Dedifferentiated amniotic fluid mesenchymal stem cell (primary cell): Measurements from ENCODE around the gene HAVCR2.
"Not testable (repeated sequence)": the region's sequence is repeated elsewhere in the genome, so short reads cannot be mapped to it uniquely, and the experiment has no call there.

Experiments used
- DNase-seq: peaks from one replicate; pipeline ENCODE4 v3.0.0-alpha.2; 2016; ENCODE audit errors: extremely low spot score

The HAVCR2 gene

GRCh38 chr5:157088342-157088990 lies 20.4 kb downstream of the HAVCR2 start:
- no peak for DNase-seq

DNA sequence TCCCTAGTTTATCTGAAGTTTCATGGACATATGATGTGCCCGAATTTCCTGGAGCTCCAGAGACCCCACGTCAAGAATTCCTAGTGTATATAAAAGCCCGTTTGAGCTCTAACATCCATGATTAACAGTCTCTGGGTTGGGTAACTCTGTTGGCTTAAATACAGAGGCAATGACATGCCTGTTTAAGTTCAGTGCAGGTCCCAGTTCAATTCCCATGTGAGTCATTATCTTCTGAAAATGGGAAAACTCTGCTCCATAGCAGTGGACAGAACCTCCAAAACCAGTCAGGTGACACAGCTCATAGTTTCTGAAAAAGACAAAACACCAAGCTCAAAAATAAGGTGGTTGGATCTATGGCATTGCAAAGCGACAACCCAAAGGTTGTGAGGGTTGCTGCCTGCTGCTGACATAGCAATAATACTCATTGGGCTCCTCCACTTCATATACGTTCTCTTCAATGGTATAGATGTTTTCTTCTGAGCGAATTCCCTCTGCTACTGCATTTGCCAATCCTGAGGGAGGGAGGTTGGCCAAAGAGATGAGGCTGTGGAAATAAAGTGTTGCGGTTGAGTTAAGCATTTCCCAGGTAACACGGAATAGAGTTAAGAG lies 22.0 kb downstream of the HAVCR2 start:
- DNase-seq: no peak

GRCh38 chr5:157085930-157086329 lies 22.9 kb downstream of the HAVCR2 start:
- DNase-seq: no peak

DNA sequence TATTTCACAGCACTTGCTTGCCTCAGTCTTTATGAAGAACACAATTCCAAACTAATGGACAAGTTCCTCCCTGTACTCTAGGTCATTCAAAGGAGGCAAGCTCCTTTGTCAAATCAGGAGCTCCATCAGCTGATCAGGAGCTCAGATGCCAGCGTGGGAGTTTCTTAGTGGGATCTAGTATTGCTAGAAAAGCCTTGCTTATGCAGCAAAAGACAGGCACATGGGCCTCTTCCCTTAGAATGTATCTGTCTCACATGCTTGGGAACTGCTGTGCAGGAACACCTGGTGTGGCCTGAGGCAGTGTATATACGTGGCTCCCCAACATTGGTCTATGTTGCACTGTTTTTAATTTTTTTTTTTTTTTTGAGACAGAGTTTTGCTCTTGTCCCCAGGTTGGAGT lies 28.6 kb downstream of the HAVCR2 start:
- no peak for DNase-seq

DNA sequence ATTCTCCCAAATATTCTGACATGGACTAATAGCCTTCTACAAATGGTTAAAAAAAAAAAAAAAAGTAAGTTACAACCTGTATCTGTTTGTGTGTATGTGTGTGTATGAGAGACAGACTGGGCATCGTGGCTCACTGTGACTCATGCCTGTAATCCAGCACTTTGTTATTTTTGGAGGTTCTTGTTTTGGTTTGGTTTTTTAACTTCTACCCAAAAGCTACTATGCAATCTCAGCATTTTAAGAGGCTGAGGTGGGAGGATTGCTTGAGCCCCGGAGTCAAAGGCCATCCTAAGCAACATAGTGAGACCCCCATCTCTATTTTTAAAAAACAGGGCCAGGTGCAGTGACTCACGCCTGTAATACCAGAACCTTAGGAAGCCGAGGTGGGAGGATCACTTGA lies 32.3 kb downstream of the HAVCR2 start:
- DNase-seq: peak; percentile 71

DNA sequence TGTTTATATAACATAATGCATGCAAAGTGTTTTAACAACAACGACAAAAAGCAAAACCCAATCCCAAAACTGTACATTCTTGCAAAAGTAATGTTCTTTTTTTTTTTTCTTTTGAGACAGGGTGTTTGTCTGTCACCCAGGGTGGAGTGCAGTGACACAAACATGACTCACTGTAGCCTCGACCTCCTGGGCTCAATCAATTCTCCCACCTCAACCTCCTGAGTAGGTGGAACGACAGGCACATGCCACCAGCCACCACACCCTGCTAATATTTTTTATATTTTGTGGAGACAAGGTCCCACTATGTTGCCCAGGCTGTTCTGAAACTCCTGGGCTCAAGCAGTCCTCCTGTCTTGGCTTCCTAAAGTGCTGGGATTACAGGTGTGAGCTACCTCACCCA lies 36.3 kb downstream of the HAVCR2 start:
- DNase-seq: no peak

DNA sequence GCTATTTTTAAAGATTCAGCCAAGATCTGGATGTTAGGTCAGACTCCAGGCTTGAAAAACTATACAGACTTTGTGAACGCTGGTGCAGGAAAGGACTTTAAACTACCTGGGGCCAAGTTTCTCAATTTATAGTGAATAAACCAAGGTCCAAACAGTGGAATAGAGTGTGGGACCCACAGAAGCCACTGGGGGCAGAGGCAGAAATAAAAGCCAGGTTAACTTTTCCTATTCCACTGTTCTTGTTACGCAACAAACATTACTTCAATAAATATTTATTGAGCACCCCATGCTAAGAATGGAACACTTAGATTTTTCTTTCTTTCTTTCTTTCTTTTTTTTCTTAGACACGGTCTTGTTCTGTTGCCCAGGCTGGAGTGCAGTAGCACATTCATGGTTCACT lies 38.9 kb downstream of the HAVCR2 start:
- no peak for DNase-seq

- no peak for DNase-seq
Measured at GRCh38 chr5:157068785-157069184, 40.1 kb downstream of the HAVCR2 start.

DNA sequence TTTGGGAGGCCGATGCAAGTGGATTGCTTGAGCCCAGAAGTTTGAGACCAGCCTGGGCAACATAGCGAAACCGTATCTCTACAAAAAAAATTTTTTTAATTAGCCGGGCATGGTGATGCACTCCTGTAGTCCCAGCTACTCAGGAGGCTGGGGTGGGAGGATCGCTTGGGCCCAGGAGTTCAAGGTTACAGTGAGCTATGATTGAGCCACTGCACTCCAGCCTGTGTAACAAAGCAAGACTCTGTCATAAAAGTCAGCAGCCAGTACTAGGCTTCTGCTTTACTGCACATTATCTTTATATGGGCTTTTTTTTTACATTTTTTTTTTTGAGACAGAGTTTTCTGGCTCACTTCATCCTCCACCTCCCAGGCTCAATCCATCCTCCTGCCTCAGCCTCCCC lies 40.5 kb downstream of the HAVCR2 start:
- no peak for DNase-seq

DNA sequence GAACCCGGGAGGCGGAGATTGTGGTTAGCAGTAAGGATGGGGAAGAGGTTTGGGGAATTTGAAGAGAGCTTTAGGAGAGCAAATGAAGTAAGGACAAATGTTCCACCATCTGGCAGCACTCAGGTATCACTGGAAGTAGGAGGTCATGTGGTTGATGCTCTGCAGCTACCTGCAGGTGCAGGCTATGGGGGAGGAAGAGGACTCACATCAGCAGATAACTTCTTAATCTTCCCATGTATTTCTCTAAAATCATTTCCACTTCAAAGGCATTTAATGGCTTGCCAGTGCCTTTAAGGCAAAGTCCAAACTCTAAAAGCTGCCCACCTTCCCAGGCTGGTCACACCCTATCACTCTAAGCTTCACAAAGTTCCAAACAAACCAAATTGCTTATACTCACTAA lies 41.8 kb downstream of the HAVCR2 start:
- no peak for DNase-seq

DNA sequence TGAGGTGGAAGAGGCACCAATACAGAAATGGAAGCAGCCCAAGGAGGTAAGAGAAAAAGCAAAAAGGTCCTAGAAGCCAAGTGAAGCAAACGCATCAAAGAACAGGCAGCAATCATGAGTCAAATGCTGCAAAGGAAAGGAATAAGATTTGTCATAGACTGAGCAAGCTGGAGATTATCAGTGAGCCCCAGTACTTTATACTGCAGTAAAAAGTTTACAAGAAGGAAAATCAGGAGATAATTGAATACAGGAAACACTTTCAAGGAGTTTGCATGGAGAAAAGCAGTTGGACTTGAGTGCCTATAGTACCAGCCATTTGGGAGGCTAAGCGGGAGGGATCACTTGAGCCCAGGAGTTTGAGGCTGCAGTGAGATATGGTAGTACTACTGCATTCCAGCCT lies 42.8 kb downstream of the HAVCR2 start:
- DNase-seq: no peak

DNA sequence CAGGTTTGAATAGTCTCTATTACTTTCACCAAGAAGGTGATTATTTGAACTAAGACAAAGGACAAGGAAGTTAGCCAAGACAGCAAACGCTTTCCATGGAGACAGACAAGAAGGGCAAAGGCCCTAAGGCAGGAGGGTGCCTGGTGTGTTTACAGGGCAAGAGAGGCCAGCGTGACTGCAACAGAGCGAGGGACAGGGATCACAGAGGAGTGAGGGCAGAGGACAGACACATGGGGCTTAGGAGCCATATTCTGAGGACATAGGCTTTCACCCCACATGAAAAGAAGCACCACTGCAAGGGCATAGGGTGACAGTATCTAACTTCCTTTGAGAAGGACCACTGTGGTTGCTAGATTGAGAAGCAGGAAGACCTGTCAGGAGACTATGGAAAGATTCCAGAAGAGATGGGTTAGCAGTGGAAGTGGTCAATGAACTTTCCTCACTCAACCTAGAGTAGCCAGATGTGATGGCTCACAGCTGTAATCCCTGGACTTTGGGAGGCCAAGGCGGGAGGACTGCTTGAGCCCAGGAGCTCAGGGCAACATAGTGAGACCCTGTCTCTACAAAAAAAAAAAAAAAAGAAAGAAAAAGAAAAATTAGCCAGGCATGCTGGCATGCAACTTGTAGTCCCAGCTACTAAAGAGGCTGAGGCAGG lies 44.9 kb downstream of the HAVCR2 start:
- DNase-seq: no peak

- no peak for DNase-seq
Measured at GRCh38 chr5:157059891-157060290, 49.0 kb downstream of the HAVCR2 start.

DNA sequence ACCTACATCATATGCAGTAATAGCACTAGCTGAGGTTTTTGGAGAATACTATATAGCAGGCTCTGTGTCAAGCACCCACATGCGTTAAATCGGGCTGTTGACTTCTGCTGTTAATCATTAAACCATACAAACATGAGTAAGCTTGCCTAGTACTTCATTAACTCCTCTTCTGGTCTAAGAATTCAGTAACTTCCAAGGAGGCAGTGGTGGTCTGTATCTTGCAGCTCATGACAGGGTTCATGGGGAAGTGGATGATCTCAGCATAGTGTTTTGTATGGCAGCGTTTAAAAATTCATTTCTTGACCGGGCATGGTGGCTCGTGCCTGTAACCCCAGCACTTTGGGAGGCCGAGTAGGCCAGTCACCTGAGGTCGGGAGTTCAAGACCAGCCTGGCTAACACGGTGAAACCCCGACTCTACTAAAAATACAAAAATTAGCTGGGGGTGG lies 49.7 kb downstream of the HAVCR2 start, which contains the start of gene HAVCR1:
Gene HAVCR1 (minus strand): TSS at position 24 of the 447 bp plus-strand sequence. CDS start 1,173 bp downstream, outside the sequence.
- DNase-seq: no peak

GRCh38 chr5:157057459-157058370 lies 51.1 kb downstream of the HAVCR2 start:
- no peak for DNase-seq

DNA sequence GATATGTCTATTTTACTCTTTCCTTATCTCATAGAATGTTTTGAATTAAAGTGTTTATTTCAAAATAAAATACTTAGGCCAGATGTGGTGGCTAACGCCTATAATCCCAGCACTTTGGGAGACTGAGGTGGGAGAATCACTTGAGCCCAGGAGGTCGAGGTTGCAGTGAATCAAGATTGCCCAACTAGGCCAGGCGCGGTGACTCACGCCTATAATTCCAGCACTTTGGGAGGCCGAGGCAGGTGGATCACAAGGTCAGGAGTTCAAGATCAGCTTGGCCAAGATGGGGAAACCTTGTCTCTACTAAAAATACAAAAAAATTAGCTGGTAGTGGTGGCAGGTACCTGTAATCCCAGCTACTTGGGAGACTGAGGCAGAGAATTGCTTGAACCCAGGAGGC lies 52.0 kb downstream of the HAVCR2 start:
- DNase-seq: not testable (repeated sequence)

DNA sequence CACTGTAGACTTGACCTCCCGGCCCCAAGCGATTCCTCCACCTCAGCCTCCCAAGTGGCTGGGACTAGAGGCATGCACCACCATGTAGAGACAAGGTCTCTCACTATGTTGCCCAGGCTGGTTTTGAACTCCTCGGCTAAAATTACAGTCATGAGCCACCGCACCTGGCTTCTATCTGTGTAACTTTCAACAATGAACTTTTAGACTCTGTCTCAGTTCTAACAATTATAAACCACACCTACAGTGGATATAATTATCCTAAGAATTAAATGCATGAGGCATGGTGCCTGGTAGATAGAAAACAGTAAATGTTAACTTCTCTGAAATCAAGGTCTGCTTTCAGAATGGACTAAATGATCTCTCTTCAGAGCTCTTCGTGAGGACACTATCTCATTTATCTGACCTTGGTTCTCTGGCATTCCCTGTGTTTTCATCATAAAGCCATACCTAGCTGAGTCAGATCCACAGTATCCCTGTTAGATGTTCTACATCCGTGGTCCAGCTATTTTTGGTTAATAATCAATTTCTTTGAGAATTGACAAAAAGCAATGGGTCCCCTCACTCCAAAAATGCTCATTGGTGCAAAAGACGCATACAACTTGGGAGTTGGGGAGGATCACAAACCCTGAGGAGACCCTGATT lies 57.1 kb downstream of the HAVCR2 start:
- no peak for DNase-seq

- DNase-seq: no peak
Measured at GRCh38 chr5:157050050-157050449, 58.8 kb downstream of the HAVCR2 start.

GRCh38 chr5:157049605-157050004 lies 59.2 kb downstream of the HAVCR2 start:
- DNase-seq: no peak

GRCh38 chr5:157047898-157048297 lies 60.9 kb downstream of the HAVCR2 start:
- DNase-seq: no peak

- not testable (repeated sequence) for DNase-seq
Measured at GRCh38 chr5:157047016-157047415, 61.8 kb downstream of the HAVCR2 start.

DNA sequence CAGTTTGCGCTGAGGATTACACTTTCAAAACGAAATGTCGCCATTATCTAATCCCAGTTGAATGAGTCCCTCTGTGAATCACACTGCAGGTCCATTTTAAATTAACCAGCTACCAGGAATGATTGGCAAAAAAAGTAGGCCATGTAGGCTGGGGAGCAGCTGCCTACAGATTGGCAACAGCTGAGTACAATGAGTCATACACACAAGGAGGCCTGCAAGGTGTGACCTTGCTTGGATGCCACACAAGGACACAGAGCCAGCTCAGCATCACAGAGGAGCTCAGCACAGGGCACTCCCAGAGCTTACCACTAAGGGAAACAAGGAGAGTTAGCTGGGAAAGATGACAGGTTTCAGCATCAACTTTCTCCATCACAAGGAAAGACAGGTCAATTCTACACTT lies 62.8 kb downstream of the HAVCR2 start:
- DNase-seq: no peak
